Body of pancreas (tissue), 4 donors: ENCODE measurements around the gene SMPD1.

Experiments used
- CTCF ChIP-seq, 7 experiments: fragments of 450-650 bp in 4 of 7; fragments of 200-600 bp in 3 of 7; sonication (generic) in 3 of 7; IDR thresholded peaks; one replicate each; pipeline ENCODE4 v1.5.1; 2016 to 2019; ENCODE audit warnings: antibody characterized with exemption in 7 of 7
- POLR2A ChIP-seq, 3 donors: fragments of 450-650 bp; IDR thresholded peaks; one replicate each; pipeline ENCODE4 v1.6.1; 2016; ENCODE audit warnings: antibody characterized with exemption in 3 of 3, mild to moderate bottlenecking in 2 of 3

GRCh38 chr11:6442441-6442840, 52.2 kb downstream of the SMPD1 start:
- TF ChIP-seq CTCF (IDR thresholded peaks at IDR 0.05) (no peak), POLR2A (IDR thresholded peaks at IDR 0.05) (no peak)
